ENCODE data around the gene RAB44. TPM values are rescaled to one million over a fixed set of nuclear protein-coding genes. Genes with fewer than 3 reads are reported as not detected.

The RAB44 gene
- total RNA-seq, 1 donor from 2014 or later: not detected

- Mint-ChIP-seq H3K4me1 (peaks cover 67% of the 10 kb centered on the region), H3K4me3 (peak overlapping the region; percentile 1), H3K27me3 (ENCODE audit: insufficient read depth, low read depth) (peaks cover 9% of the 10 kb centered on the region), H3K36me3 (no peaks in the 10 kb centered on the region), H3K9me3 (no peaks in the 10 kb centered on the region), H3K27ac (peak overlapping the region; percentile 34)
- Histone ChIP-seq H3F3A (ENCODE audit: low read depth) (peaks cover 5% of the 10 kb centered on the region), H3K4me3 (no peak overlapping the region), H3K36me3 (no peaks in the 10 kb centered on the region), H3K9ac (no peak overlapping the region), H3K27me3 (no peaks in the 10 kb centered on the region), H3K79me2 (ENCODE audit: low read depth) (no peaks in the 10 kb centered on the region), H2AFZ (replicated peaks) (no peak overlapping the region), H3K9me3 (ENCODE audit: low read depth) (no peaks in the 10 kb centered on the region), H3K4me2 (no peak overlapping the region), H3K4me1 (peaks cover 25% of the 10 kb centered on the region), H3K27ac (no peak overlapping the region), H4K20me1 (ENCODE audit: low read depth) (no peaks in the 10 kb centered on the region)
- DNase-seq (ENCODE audit: low spot score): peak; percentile 34
- no peak for TF ChIP-seq EZH2phosphoT487 (IDR thresholded peaks at IDR 0.05)
- no peak for TF ChIP-seq CTCF (IDR thresholded peaks at IDR 0.05)
- no peak for TF ChIP-seq EZH2 (IDR thresholded peaks at IDR 0.05)
Measured at GRCh38 chr6:36769183-36769675, 71.6 kb downstream of the RAB44 start.

- H3K9ac ChIP-seq: no peak overlapping the region
- no peaks in the 10 kb centered on the region for H4K20me1 ChIP-seq (ENCODE audit: low read depth)
- H3K79me2 ChIP-seq (ENCODE audit: low read depth): no peaks in the 10 kb centered on the region
- H3K4me2 ChIP-seq: no peak overlapping the region
- H3F3A ChIP-seq (ENCODE audit: low read depth): peaks cover 5% of the 10 kb centered on the region
- H3K9me3 Mint-ChIP-seq: no peaks in the 10 kb centered on the region
- H3K27ac Mint-ChIP-seq: peak overlapping the region; percentile 34
- no peaks in the 10 kb centered on the region for H3K36me3 Mint-ChIP-seq
- DNase-seq (ENCODE audit: low spot score): no peak
- H3K27me3 ChIP-seq: no peaks in the 10 kb centered on the region
- peaks cover 64% of the 10 kb centered on the region for H3K4me1 Mint-ChIP-seq
- no peaks in the 10 kb centered on the region for H3K36me3 ChIP-seq
- TF ChIP-seq EZH2 (IDR thresholded peaks at IDR 0.05) (no peak), CTCF (IDR thresholded peaks at IDR 0.05) (no peak), EZH2phosphoT487 (IDR thresholded peaks at IDR 0.05) (no peak)
- peaks cover 9% of the 10 kb centered on the region for H3K27me3 Mint-ChIP-seq (ENCODE audit: insufficient read depth, low read depth)
- H3K27ac ChIP-seq: no peak overlapping the region
- H3K4me3 Mint-ChIP-seq: peak overlapping the region; percentile 5
- no peak overlapping the region for H2AFZ ChIP-seq (replicated peaks)
- H3K4me1 ChIP-seq: peaks cover 25% of the 10 kb centered on the region
- no peaks in the 10 kb centered on the region for H3K9me3 ChIP-seq (ENCODE audit: low read depth)
- H3K4me3 ChIP-seq: no peak overlapping the region
Measured at GRCh38 chr6:36769676-36770499, 72.3 kb downstream of the RAB44 start.

- H3K4me3 Mint-ChIP-seq: no peak overlapping the region
- Histone ChIP-seq H3K79me2 (ENCODE audit: low read depth) (no peaks in the 10 kb centered on the region), H3K9ac (no peak overlapping the region), H3F3A (ENCODE audit: low read depth) (no peaks in the 10 kb centered on the region), H3K27me3 (peaks cover 8% of the 10 kb centered on the region), H2AFZ (replicated peaks) (no peak overlapping the region), H3K4me1 (peaks cover 17% of the 10 kb centered on the region), H3K27ac (no peak overlapping the region), H3K4me3 (no peak overlapping the region), H3K36me3 (no peaks in the 10 kb centered on the region), H3K9me3 (ENCODE audit: low read depth) (no peaks in the 10 kb centered on the region), H3K4me2 (no peak overlapping the region), H4K20me1 (ENCODE audit: low read depth) (no peaks in the 10 kb centered on the region)
- H3K4me1 Mint-ChIP-seq: peaks cover 55% of the 10 kb centered on the region
- DNase-seq (ENCODE audit: low spot score): no peak
- peaks cover 11% of the 10 kb centered on the region for H3K27me3 Mint-ChIP-seq (ENCODE audit: insufficient read depth, low read depth)
- no peak overlapping the region for H3K27ac Mint-ChIP-seq
- TF ChIP-seq EZH2phosphoT487 (IDR thresholded peaks at IDR 0.05) (no peak), CTCF (IDR thresholded peaks at IDR 0.05) (no peak), EZH2 (IDR thresholded peaks at IDR 0.05) (no peak)
- no peaks in the 10 kb centered on the region for H3K9me3 Mint-ChIP-seq
- no peaks in the 10 kb centered on the region for H3K36me3 Mint-ChIP-seq
Measured at GRCh38 chr6:36771145-36771544, 73.5 kb downstream of the RAB44 start.
